ENCODE measurements around the gene MERTK.

GRCh38 chr2:112065966-112066365, 167.6 kb downstream of the MERTK start:
- TF ChIP-seq CTCF (IDR thresholded peaks at IDR 0.05) = no peak
- TF ChIP-seq POLR2A (IDR thresholded peaks at IDR 0.05) = no peak
